Measurements from ENCODE around the gene SLC22A4.

The SLC22A4 gene

DNA sequence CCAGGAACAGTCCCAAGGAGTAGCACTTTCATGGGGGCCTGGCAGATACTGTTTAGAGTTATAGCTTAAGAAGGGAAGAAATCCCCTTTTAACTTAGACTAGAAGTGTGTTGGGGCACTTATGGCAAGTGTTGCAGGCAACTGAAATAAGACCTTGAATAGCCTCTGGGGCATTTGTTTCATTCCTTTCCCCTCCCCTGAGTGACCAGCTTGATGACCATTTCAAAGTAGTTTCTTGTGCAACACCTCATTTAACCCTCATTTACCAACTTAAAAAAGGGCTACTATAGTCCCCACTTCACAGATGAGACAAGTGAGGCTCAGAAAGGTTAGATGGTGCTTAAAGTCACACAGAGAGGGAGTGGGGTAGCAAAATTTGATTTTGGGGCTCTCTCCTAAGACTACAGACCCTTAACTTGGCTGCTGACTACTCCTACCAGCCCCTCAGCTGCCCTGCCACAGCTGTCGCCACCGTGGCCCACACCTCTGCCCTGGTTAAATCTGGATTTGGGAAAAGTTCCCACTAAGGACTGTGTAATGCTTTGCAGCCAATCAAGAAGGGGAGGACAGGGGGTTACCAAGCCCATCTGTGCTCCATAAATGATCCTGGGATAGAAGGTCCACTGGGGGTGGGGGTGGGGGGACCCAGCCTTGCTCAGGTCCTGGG lies 31.2 kb upstream of the SLC22A4 start:
- no peak for DNase-seq

DNA sequence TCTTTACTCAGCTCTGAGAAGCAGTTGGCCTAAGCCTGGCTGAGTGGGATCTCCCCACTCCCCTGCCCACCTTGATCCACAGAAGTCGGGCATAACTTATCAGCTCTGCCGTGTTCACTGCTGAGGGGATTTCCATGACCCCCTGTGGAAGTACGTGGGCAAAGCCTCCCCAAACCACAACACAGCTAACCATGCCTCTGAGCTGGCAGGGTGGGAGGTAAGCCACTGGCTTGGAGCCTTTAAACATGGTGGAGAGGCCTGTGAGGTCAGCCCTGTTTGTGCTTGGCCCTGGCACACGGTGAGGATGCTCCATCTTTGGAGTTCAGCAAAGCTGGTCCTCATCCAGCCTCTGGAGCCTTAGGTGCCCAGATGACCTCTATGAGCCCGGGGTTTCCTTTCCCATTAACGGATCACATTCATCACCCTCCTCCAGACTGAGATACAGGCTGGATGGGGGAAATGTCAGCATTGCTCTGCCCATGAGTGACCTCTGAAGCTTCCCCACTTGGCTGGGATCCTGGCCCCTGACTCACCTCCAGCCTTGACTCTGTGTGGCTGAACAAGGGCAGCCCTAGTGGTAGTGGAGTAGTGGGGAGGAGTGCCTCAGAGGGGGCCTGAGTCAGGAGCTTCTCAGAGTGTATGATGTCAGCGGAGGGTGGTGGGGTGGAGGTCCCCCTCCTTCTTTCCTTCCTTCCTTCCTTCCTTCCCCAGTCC lies 30.5 kb upstream of the SLC22A4 start:
- no peak for DNase-seq

DNA sequence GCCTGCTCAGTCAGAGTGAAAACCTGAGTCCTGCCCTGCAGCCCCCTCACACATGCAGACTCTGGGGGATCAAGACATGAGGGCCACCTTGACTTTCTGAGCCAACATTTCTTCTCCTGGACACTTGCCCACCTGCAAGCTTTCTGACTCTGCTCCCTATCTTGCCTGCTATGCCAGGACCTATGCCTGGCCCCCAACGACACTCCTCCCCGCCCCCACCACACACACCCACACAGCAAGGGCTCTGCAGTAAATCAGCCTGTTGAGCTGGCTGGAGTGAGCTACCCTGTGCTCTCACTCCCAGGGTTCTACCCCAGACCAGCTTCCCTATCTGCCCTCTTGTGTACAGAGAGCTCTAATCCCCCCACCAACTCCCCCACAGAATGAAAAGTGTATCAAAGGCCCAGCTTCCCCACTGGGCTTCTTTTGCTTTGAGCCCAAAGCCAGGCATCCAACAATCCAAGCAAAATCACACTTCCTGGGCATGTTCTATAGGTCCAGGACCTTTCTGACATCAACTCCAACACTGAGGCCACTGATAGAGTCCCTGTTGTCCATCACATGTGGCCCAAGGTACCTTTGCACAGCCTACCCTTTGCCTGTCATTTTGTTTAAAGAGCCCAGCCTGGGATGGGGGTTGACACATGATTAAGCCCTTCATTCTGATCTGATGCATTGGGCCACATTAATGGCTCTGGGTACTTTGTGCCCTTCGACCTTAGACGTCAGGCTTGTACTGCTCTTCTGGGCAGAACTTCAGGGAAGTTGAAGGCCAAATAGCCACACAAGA lies 29.5 kb upstream of the SLC22A4 start:
- DNase-seq: no peak

DNA sequence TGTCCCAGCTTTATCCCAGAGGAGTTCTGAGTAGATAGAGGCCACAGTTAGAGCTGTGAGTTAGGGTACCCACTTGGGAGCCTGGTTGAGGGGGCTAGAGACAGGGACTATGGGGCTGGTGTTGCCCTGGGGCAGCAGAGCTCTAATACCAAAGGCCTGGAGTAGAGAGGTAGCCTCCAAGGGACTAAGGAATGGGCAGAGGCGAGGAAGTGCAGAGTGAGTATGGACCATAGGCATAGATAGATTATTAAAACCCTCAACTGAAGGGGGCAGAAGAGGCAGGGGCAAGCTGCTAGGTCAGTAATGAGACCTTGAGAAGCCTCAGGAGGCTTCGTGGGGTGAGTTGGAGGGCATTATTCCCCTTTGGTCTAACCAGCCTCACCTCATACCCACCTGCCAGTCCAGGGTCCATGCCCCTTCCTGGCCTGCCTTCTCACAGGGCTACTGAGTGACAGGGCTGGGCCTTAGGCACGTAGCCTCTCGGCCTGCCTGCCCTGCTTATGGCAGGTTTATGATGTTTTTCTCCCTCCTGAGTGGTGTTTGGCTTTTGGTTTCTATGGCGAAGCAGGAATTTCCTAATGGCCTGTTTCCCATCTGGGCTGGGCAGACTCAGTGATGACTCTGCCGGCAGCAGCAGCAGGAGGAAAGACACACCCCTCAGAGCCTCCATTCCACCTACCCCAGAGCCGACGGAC lies 28.7 kb upstream of the SLC22A4 start:
- no peak for DNase-seq

DNA sequence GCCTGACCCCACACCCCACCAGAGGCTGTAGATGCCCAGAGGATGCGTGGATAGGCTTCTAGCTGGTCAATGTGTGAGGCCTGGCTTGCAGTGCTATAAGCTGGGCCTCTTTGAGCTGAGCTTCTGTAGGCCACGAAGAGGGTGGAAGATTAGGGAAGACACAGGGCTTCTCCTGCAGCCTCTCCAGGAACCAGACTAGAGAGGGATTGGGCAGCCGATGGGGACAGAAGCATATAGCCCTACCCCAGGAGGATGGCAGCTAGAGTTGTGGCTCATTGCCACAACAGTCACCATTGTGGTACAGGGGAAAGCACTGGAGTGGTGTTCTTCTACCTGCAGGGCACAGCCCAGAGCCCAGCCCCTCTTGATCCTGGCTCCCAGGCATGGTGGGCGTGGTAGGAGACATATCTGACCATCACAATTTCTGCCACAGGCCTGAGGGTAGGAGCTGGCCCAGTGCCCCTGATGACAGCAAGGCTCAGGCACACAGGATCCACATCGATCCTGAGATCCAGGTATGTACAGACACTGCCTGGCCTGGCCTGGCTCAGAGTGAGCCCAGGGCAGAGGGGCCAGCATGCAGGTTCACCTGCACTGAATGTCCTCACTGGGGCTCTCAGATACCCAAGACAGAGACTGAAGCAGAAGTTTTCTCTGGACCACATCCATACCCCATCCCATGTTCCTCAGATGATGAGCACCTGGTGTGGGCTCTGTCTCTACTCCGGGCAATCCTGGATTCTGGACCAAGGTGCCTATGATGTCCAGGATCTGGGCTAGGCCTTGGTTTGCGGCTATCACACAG lies 28.0 kb upstream of the SLC22A4 start:
- no peak for DNase-seq

DNA sequence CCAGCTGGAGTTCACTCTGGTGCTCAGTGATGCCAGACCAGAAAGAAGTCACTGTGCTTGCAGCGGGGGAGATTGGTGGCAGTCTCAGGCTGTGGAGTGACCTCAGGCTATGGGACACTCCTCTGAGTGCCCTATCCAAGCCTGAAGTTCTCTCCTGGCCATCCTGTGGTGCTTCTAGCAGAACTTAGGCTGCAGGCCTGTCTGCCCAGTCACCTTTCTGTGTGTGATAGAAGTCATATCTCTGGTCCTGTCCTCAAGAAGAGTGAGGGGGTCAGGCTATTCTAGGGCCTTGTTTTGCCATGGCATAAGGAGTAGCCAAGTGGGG lies 27.4 kb upstream of the SLC22A4 start:
- DNase-seq: no peak

- no peak for DNase-seq
These were observed 26.9 kb upstream of the SLC22A4 start for GRCh38 chr5:132267166-132267739.

DNA sequence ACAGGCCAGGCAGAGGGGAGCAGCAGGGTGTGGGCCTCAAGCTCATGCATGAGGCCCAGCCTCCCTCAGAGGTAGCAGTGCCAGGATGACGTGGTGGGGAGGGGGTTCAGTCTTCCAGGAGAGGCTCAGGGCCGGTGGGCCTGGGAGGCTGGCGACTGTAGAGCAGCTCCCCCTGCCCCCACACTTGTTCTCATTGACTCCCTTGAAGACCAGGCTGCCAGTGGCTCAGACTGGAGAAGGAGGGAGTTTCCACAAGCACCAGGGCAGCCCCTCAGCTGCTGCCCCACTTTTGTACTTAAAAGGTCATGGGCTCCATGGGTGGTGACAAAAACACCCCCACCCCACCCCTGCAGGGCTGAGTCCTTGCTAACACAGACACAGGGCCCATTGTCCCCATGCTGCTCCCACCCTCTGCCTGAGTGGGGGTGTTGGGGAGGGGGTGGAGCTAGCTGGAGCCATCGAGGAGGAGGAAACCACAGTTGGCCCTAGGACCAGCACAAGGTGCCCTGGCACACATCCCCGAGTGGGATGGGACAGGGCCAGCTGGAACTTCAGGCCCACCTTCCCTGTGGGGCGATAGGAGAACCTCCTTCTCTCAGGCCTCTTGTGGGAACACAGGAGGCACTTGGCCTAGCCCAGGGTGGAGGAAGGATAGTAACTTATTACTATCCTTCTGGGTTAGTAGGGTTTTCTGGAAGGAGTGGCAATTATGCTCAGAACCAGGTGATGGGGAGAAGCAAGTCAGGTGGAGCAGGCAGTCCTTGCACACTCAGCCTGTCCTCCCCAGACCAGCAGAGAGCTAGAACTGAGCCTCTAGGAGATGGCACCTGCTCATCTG lies 26.0 kb upstream of the SLC22A4 start:
- no peak for DNase-seq

GRCh38 chr5:132268769-132269551 lies 25.2 kb upstream of the SLC22A4 start:
- DNase-seq: no peak

- DNase-seq: no peak
These were observed 24.4 kb upstream of the SLC22A4 start for GRCh38 chr5:132269635-132270334.

- no peak for DNase-seq
These were observed 23.9 kb upstream of the SLC22A4 start for GRCh38 chr5:132270335-132270665.

- DNase-seq: no peak
These were observed 23.5 kb upstream of the SLC22A4 start for GRCh38 chr5:132270706-132271105.

DNA sequence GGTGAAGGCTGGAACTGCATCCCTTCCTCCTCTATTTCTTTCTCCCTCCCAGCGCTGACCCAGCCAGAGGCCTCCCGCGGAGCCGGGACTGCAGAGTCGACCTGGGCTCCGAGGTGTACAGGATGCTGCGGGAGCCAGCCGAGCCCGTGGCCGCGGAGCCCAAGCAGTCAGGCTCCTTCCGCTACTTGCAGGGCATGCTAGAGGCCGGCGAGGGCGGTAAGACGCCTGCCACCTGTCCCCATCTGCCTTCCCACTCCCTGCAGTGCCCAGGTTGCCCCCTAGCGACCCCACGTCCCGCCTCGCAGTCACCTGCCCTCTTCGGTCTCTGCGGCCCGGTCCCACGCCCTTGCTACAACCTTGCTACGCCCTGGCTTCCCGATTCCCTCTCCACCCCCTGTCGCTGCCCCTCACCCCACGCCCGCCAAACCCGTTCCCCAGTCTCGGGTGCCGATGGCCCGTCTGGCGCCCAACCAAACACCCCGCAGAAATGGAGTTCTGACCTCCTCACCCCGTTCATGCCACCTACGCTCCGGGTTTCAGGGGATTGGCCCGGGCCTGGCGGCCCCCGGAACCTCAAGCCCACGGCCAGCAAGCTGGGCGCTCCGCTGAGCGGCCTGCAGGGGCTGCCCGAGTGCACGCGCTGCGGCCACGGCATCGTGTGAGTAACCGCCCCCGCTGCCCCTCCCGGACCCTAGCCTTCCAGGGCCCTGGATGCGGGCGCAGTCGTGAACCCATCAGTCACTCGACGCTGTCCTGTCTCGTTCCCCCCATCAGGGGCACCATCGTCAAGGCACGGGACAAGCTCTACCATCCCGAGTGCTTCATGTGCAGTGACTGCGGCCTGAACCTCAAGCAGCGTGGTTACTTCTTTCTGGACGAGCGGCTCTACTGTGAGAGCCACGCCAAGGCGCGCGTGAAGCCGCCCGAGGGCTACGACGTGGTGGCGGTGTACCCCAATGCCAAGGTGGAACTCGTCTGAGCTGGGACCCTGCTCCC lies 22.6 kb upstream of the SLC22A4 start:
- peak; percentile 34 for DNase-seq

DNA sequence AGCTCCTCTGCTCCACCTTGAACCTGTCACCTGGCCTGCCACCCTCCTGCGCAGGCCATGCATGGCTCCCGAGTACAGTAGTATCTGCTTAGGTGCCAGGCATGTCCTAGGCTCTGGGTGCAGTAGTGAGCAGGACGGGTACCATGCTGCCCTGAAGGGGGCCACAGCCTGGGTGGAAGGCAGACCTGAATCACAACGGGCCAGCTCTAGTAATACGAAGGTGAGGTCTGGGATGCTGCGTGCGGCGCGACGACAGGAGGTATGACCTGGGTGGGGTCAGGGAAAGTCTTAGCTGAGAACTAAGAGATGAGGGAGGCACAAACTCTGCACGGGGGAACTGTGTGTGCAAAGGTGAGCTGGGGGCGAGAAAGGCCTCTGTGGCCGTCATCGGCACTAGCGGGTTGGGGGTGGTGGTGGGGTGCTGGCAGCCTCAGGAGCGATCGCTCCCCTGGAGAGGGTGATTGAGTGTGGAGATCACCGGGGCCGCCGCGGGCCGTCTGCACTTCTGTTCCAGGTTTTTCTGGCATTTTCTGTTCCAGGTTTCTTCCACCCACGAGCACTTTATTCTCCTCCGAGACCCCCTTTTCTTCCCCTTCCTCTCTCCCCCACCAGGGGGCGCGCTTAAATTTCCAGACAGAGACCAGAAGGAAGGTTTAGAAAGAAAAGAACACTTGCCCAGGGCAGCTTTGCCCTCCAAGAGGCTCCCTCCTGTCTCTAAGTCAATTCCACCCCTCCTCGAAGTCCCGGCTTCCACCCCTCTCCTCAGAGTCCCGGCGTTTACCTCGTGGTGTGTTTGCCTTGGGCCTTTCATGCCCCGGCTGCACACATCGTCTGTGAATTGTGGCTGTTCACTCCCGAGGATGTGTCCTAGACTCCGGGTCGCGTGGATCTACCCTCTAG lies 21.6 kb upstream of the SLC22A4 start:
- DNase-seq: peak; percentile 41

- DNase-seq: no peak
These were observed 20.6 kb upstream of the SLC22A4 start for GRCh38 chr5:132273631-132274030.

GRCh38 chr5:132274050-132274792 lies 20.0 kb upstream of the SLC22A4 start:
- no peak for DNase-seq

Data from CD4-positive, alpha-beta T cell treated with Interleukin-15 for 1 hour (primary cell).